Upper lobe of right lung (tissue), 1 donor: Measurements from ENCODE around the gene JMJD7. TPM values are rescaled to one million over a fixed set of nuclear protein-coding genes. Genes with fewer than 3 reads are reported as not detected.

Experiments used
- ATAC-seq: fragments of 200-7000 bp; cut with Tn5 transposase; one replicate; pipeline ENCODE4 v1.9.1; 2020; ENCODE audit warnings: mild to moderate bottlenecking, moderate library complexity
- DNase-seq: peaks from one replicate; pipeline ENCODE4 v3.0.0-alpha.2; 2020
- H3K27ac ChIP-seq: fragments of 200-600 bp; one replicate; pipeline ENCODE4 v1.8.0; 2022
- H3K27me3 ChIP-seq: fragments of 200-600 bp; one replicate; pipeline ENCODE4 v1.8.0; 2022; ENCODE audit warnings: mild to moderate bottlenecking
- H3K36me3 ChIP-seq: fragments of 200-600 bp; one replicate; pipeline ENCODE4 v1.8.0; 2022
- H3K4me1 ChIP-seq: fragments of 200-600 bp; one replicate; pipeline ENCODE4 v1.8.0; 2022
- H3K4me3 ChIP-seq: fragments of 200-600 bp; one replicate; pipeline ENCODE4 v1.8.0; 2022; ENCODE audit warnings: mild to moderate bottlenecking
- H3K9me3 ChIP-seq: fragments of 200-600 bp; one replicate; pipeline ENCODE4 v1.8.0; 2022
- intact Hi-C: fragments of 100-400 bp; cut with DNase I; formaldehyde crosslinking; loops from one replicate; pipeline ENCODE4 v1.11.0; 2022
- total RNA-seq: library from RNA; stranded (reverse); fragmentation: NEBNext Ultra II Directional; extraction: Animal tissue kit (Norgen Biotek cat#: 25700); gene quantifications from one replicate; pipeline ENCODE4 v1.2.1, GENCODE V29; 2021
- TF ChIP-seq, protein P1 (sequence below): fragments of 200-600 bp; IDR thresholded peaks from one replicate; pipeline ENCODE4 v1.8.0; 2022; ENCODE audit warnings: antibody characterized with exemption
- donor health status: DM: no; HTN: yes; CAD: no; lungs with severe emphysema.

Gene JMJD7
- total RNA-seq, 1 donor from 2014 or later = 36.7 TPM

DNA sequence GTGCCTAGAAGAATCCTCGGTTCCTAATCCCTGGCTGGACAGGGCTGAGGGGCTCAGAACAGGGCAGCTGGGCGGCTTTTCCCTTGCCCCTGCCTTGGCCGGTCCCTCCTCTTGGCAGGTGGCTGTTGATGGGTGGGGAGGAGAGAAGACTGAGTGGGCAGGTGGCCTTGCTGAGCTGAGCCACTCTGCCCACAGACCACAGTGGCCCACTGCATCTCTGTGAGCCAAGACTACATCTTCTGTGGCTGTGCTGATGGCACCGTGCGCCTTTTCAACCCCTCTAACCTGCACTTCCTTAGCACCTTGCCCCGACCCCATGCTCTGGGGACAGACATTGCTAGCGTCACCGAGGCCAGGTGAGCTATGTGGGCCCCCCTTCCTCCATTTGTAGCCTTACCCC, 14.5 kb upstream of the JMJD7 start:
- peaks cover 55% of the 10 kb centered on the region for H3K36me3 ChIP-seq

DNA sequence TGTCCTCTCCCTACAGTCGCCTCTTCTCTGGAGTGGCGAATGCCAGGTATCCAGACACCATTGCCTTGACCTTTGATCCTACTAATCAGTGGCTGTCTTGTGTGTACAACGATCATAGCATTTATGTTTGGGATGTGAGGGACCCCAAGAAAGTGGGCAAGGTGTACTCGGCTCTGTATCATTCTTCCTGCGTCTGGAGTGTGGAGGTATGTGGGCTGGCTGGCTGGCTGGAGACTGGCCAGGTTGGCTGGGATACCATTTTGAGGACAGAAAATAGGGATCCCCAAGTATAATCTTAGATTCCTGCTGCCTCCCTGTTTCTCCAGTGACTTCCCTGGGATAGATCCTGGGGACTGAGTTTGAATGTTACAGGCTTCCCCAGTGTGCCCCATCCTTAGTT, 13.4 kb upstream of the JMJD7 start:
- no peaks in the 10 kb centered on the region for H3K9me3 ChIP-seq
- DNase-seq (no peak), ATAC-seq (no peak)
- no peak overlapping the region for H3K4me3 ChIP-seq
- no peak overlapping the region for H3K27ac ChIP-seq
- no peaks in the 10 kb centered on the region for H3K4me1 ChIP-seq
- no peaks in the 10 kb centered on the region for H3K27me3 ChIP-seq
- intact Hi-C loops = loop anchor here (5.0 kb wide), 1 partner anchor 42 kb away; the partner anchor contains the start of gene MAPKBP1
- TF ChIP-seq, protein P1, sequence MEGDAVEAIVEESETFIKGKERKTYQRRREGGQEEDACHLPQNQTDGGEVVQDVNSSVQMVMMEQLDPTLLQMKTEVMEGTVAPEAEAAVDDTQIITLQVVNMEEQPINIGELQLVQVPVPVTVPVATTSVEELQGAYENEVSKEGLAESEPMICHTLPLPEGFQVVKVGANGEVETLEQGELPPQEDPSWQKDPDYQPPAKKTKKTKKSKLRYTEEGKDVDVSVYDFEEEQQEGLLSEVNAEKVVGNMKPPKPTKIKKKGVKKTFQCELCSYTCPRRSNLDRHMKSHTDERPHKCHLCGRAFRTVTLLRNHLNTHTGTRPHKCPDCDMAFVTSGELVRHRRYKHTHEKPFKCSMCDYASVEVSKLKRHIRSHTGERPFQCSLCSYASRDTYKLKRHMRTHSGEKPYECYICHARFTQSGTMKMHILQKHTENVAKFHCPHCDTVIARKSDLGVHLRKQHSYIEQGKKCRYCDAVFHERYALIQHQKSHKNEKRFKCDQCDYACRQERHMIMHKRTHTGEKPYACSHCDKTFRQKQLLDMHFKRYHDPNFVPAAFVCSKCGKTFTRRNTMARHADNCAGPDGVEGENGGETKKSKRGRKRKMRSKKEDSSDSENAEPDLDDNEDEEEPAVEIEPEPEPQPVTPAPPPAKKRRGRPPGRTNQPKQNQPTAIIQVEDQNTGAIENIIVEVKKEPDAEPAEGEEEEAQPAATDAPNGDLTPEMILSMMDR = no peak
- H3K36me3 ChIP-seq = peaks cover 57% of the 10 kb centered on the region

More for the DNA sequence above, 14.5 kb upstream of the JMJD7 start:
- DNase-seq (no peak), ATAC-seq (no peak)
- Histone ChIP-seq H3K9me3 (no peaks in the 10 kb centered on the region), H3K27me3 (no peaks in the 10 kb centered on the region), H3K4me3 (no peak overlapping the region), H3K27ac (no peak overlapping the region), H3K4me1 (no peaks in the 10 kb centered on the region)
- TF ChIP-seq, protein P1 = no peak
- intact Hi-C loops = loop anchor here (5.0 kb wide), 1 partner anchor 41 kb away; the partner anchor contains the start of gene MAPKBP1

DNA sequence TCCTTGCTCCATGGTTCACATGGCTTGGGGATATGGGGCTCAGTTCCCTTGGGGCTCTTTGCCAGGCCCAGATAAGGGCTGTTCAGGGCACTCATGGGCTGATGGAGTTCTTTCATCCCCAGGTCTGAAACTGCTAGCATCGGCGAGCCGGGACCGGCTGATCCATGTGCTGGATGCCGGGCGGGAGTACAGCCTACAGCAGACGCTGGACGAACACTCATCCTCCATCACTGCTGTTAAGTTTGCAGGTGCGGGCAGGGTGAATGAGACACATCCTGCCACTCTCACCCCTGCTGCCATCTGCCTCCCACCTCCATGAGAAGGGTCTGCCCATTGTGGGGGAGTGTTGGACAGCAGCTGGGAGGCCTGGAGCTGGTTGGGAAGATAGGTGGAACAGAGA, 11.1 kb upstream of the JMJD7 start:
- TF ChIP-seq, protein P1 = no peak
- intact Hi-C loops = no loop called here
- no peak overlapping the region for H3K27ac ChIP-seq
- DNase-seq = no peak
- H3K27me3 ChIP-seq = no peaks in the 10 kb centered on the region
- peaks cover 70% of the 10 kb centered on the region for H3K36me3 ChIP-seq
- H3K4me1 ChIP-seq = no peaks in the 10 kb centered on the region
- no peak for ATAC-seq
- H3K4me3 ChIP-seq = no peak overlapping the region
- H3K9me3 ChIP-seq = no peaks in the 10 kb centered on the region

DNA sequence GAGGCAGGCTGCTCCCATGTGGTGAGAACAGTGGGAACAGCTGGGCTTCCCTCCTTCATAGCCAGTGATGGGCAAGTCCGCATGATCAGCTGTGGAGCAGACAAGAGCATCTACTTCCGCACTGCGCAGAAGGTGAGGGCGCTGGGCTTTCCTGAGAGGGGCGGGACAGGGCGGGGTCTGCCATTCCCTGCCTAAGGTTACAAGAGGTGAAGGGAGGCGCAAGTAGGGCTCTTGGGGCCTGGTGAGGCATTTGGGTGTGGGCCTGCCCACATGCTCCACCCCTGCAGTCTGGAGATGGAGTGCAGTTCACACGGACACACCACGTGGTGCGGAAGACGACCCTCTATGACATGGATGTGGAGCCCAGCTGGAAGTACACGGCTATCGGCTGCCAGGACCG, 10.6 kb upstream of the JMJD7 start:
- TF ChIP-seq, protein P1 = no peak
- intact Hi-C loops = no loop called here
- no peak overlapping the region for H3K4me3 ChIP-seq

DNA sequence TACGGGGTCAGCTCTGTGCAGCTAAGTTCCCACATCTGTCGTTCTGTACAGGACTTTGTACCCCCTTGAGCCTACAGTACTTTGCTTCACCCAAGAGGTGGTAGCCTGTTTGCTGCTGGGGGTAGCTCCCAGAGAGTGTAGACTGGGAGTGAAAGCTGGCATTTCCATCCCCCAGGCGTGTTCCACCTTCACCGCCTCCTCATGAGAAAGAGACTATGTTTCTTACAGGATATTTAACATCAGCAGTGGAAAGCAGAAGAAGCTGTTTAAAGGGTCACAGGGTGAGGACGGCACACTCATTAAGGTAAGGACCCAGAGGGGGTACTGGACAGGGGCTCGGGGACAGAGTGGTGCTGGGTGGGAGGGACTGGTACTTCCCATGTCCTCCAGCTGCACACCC, 10.1 kb upstream of the JMJD7 start:
- intact Hi-C loops = no loop called here
- no peak for ATAC-seq

More for the DNA sequence above, 10.6 kb upstream of the JMJD7 start:
- H3K27ac ChIP-seq = no peak overlapping the region
- DNase-seq (no peak), ATAC-seq (no peak)
- H3K36me3 ChIP-seq = peaks cover 76% of the 10 kb centered on the region
- no peaks in the 10 kb centered on the region for H3K9me3 ChIP-seq
- no peaks in the 10 kb centered on the region for H3K27me3 ChIP-seq
- no peaks in the 10 kb centered on the region for H3K4me1 ChIP-seq

More for the DNA sequence above, 10.1 kb upstream of the JMJD7 start:
- peaks cover 75% of the 10 kb centered on the region for H3K36me3 ChIP-seq
- H3K4me1 ChIP-seq = no peaks in the 10 kb centered on the region
- no peaks in the 10 kb centered on the region for H3K9me3 ChIP-seq
- no peaks in the 10 kb centered on the region for H3K27me3 ChIP-seq
- no peak overlapping the region for H3K4me3 ChIP-seq
- DNase-seq = no peak
- no peak overlapping the region for H3K27ac ChIP-seq
- TF ChIP-seq, protein P1 = no peak
